Activated naive CD8-positive, alpha-beta T cell treated with anti-CD3 and anti-CD28 coated beads, Interleukin-2, amount 10 ng/mL, durations not matched to agents 7 days and 5 days (primary cell): ENCODE measurements around the gene TMBIM1. TPM values are rescaled to one million over a fixed set of nuclear protein-coding genes. Genes with fewer than 3 reads are reported as not detected.

Source experiments
- microRNA-seq: library from miRNA; unstranded; fragments of <30 nt; microRNA quantifications from one replicate; pipeline ENCODE4 v1.2.0, GENCODE V29; 2022
- total RNA-seq, 2 experiments: library from RNA; stranded (reverse); gene quantifications; one replicate each; pipeline ENCODE4 v1.2.3, GENCODE V29; 2021

The TMBIM1 gene
- total RNA-seq, 2 experiments from 2014 or later, result 61.0 to 71.5 TPM

Small RNAs within 50 kb of the gene (microRNA-seq; reads per million reads assigned to microRNA genes)
- gene MIR6513 (4.9 reads per million), gene MIR6810 (not detected)

Other genes with a start within 250 kb of the TMBIM1 start
- gene RUFY4, start 223.2 kb downstream of the TMBIM1 start, total RNA-seq, result 1 to 10 TPM; 3.0 to 4.9 TPM
- gene CXCR2, start 166.5 kb downstream of the TMBIM1 start, total RNA-seq, result under 1 TPM; 0.28 to 0.57 TPM
- gene CXCR1, start 125.5 kb downstream of the TMBIM1 start, total RNA-seq, result under 1 TPM; 0.14 to 0.19 TPM
- 100 to 1,000 TPM; 707 to 735 TPM for gene ARPC2, start 75.3 kb downstream of the TMBIM1 start, total RNA-seq
- gene GPBAR1, start 31.5 kb downstream of the TMBIM1 start, total RNA-seq, result under 1 TPM; 0.71 to 0.72 TPM
- gene AAMP, start 22.4 kb downstream of the TMBIM1 start, total RNA-seq, result 10 to 100 TPM; 45.2 to 51.7 TPM
- gene PNKD, start 22.0 kb downstream of the TMBIM1 start, total RNA-seq, result 10 to 100 TPM; 33.9 to 36.3 TPM
- not detected for gene CATIP, start 64.4 kb upstream of the TMBIM1 start, total RNA-seq
- 1 to 10 TPM; 1.6 to 1.7 TPM for gene SLC11A1, start 89.8 kb upstream of the TMBIM1 start, total RNA-seq
- gene CTDSP1, start 107.4 kb upstream of the TMBIM1 start, total RNA-seq, result 100 to 1,000 TPM; 169 to 174 TPM
- not detected for gene VIL1, start 126.6 kb upstream of the TMBIM1 start, total RNA-seq